COR-L47 (cell line): ENCODE measurements around the gene MSL2.
"Not testable (repeated sequence)": the region's sequence is repeated elsewhere in the genome, so short reads cannot be mapped to it uniquely, and the experiment has no call there.

ENCODE experiments used
- DNase-seq: peaks from one replicate; lab custom pipeline; 2025; lab: John Stamatoyannopoulos, UW

MSL2 gene

DNA sequence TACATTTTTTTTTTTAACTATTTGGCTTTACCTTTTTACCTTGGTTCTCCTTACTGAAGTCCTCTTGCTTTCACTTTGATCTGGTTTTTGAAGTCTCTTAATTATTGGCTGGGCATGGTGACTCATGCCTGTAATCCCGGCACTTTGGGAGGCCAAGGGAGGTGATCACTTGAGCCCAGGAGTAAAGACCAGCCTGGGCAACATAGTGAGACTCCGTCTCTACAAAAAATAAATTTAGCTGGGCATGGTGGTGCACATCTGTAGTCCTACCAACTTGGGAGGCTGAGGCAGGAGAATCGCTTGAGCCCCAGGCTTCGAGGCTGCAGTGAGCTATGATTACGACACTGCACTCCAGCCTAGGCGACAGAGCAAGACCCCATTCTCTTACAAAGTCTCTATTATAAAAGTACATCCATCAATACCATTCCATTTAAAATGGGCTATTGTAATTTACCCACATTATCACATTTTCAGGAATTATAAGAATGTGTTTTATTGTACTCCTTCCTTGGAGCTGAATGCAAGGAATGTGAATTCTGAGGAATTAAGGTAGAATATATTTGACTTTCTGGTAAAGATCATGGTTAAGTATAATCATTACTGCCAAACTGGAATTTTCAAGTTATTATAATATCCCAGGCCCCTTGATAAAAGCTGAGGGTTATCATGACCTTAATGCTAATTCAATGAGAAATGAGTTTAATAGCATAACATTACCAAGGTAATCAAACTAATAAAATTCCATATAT lies 49.0 kb downstream of the MSL2 start:
- DNase-seq: no peak

DNA sequence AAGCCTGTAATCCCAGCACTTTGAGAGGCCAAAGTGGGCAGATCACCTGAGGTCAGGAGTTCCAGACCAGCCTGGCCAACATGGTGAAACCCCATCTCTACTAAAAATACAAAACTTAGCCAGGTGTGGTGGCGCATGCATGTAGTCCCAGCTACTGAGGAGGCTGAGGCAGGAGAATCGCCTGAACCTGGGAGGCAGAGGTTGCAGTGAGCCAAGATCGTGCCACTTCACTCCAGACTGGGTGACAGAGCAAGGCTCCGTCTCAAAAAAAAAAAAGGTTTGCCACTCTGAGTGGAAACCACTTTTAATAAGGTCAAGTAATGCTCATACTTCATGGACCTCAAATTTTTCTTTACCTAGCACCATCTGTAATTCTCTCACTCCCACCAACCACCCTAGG lies 51.7 kb downstream of the MSL2 start:
- DNase-seq: not testable (repeated sequence)

DNA sequence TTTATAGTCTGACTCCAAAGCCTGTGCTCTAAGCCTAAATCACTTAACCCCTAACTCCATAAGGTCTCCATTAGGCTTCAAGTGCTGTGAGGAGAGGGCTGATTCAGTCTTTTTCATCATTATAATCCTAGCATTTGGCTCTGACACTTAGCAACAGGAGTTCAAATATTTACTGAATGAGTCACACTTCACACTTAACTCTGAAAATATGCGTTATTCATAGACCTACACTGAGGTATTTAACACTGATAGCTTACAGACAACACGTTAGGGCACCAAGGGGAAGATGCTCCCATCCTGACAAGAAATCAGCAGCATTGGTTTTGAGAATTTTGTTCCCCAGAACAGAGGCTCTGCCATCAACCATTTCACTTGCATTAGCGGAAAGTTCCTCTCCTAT lies 53.5 kb downstream of the MSL2 start:
- DNase-seq: no peak

DNA sequence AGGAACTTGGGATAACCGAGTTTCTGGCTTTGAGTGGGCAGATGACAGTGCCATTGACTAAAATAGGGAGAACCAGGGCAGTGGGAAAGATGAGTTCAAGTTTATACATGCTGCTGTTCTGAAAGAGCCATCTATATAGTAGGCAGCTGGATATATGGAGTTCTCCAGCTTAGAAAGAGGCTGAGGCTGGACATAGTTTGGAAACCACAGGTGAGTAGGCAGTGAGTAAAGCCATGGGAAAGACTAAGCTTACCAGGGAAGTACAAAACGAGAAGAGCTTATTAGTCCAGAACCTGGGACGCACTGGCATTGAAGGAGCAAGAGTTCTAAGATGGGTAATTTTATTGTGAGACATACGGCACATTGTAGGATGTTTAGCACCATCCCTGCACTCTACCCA lies 54.2 kb downstream of the MSL2 start:
- DNase-seq: no peak

DNA sequence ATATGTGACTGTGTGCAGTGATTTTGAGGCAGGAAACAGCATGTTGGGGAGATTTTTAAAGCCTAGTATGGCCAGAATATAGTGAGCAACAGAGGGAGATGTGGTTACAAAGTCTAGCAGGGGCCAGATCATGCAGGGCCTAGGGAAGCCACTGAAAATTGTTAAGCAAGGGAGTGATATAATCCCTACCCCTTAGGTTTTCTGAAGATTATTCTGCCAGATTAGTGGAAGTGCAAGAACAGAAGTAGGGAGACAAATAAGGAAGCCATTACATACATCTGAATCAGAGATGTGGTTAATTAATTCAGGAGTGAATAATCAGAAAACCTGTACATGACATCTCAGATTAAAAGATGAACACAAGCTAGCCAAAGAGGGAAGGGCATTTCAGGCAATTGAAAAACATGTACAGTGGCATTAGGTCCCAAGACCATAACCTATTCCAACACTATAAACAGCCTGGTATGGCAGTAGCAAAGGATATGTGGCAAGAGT lies 54.8 kb downstream of the MSL2 start:
- DNase-seq: no peak

DNA sequence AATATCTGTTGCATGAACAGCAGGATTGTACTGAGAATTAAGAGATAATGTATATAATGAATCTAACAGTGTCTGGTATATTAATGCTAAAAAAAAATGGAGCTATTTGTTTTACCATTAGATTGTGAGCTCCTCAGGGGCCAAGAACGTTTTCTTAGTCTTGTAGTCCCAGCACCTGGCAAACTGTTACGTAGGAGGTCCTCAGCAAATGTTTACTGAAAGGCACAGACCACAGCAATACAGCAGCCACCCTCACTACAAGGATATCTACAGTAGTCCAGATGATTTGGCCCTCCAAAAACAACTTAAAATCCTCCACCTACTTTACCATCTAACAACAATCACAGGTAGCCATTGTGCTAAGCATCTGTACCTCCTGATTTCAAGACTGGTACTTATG lies 59.7 kb downstream of the MSL2 start:
- no peak for DNase-seq

DNA sequence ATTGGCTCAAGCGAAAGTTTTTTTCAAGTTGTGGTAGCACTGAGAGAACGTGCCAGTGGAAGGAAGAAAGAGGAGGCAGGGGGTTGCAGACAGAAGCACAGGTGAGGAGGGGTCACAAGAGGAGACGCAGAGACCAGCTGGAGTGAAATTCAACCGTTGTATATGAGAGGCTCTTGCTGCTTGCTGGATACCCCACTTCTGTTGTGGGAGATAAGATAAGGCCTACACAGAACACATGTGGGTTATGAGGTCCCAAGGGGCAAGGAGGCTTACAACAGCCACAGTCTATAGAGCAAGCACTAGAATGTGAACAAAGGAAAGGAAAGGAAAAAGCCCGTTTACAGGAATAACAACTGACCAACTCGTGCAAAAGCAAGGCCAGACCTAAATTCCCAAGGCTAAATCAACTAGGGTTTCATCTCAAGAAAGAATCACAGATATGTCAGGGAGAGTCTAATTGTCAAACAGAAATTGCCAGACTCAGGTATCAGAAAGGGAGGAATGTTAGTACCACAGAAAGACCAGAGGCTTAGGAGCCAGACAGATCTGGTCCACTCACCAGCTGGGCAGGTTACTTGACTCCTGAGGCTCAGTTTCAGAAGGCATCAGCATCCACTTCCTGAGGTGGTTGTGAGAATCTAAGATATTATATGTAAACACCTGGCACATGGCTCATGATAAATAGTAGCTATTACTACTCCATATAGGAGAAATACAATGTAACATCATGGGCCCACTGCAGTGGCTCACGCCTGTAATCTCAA lies 60.9 kb downstream of the MSL2 start:
- DNase-seq: no peak

DNA sequence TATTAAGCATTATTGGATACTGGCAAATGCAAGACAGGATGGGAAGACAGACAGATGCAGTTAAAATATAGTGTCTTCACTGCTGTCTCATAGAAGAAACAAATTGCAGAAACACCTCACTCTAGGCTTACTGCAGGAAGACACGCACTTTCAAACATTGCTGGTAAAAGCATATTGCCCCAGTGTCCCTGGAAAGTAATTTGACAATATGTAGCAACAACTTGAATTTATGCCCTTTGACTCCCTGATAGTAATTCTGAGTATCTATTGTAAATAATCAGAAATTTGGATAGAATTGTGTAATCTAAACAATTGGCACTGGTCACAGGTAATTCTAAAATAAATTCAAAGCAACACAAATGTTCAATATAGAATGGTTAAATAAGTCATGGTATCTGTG lies 62.0 kb downstream of the MSL2 start:
- DNase-seq: no peak

DNA sequence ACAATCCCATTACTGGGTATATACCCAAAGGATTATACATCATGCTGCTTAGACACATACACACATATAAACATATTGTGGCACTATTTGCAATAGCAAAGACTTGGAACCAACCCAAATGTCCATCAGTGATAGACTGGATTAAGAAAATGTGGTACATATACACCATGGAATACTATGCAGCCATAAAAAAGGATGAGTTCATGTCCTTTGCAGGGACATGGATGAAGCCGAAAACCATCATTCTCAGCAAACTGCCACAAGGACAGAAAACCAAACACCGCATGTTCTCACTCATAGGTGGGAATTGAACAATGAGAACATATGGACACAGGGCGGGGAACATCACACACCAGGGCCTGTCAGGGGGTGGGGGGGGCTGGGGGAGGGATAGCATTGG lies 64.5 kb downstream of the MSL2 start:
- not testable (repeated sequence) for DNase-seq

DNA sequence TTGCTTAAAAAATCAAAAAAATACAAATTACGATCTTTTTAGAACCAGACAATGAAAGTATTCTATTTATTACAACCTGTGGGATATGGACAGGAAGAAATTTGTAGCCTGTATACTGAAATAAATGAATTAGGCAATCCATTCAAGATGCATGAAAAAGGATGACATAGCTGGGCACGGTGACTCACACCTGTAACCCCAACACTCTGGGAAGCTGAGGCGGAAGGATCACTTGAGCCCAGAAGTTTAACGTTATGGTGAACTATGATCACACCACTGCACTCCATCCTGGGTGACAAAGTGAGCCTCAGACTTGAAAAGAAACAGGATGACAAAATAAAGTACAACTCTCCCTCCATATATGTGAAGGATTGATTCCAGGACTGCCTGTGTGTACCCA lies 74.1 kb downstream of the MSL2 start:
- no peak for DNase-seq

DNA sequence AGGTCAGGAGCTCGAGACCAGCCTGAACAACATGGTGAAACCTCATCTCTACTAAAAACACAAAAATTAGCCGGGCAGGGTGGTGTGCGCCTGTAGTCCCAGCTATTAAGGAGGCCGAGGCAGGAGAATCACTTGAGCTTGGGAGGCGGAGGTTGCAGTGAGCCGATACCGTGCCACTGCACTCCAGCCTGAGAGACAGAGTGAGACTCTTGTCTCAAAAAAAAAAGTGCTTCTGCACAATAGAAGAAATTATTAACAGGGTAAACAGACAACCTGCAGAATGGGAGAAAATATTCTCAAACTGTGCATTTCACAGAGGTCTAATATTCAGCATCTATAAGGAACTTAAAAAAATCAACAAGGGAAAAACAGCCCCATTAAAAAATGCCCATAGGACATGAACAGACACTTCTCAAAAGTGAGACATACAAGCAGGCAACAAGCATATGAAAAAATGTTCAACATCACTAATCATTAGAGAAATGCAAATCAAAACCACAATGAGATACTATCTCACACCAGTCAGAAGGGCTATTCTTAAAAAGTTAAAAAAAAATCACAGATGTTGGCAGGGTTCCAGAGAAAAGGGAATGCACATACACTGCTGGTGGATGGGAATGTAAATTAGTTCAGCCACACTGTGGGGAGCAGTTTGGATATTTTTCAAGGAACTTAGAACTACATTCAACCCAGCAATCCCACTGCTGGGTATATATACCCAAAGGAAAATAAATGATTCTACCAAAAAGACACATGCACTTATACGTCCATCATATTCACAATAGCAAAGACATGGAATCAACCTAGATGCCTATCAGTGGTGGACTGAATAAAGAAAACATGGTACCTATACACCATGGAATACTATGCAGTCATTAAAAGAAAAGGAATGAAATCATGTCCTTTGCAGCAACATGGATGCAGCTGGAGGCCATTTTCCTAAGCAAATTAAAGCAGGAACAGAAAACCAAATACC lies 75.5 kb downstream of the MSL2 start:
- no peak for DNase-seq

DNA sequence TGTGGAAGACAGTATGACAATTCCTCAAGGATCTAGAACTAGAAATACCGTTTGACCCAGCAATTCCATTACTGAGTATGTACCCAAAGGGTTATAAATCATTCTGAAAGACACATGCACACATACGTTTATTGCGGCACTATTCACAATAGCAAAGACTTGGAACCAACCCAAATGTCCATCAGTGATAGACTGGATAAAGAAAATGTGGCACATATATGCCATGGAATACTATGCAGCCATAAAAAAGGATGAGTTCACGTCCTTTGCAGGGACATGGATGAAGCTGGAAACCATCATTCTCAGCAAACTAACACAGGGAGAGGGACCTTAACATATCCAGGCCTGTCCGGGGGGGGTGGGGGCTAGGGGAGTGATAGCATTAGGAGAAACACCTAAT lies 76.4 kb downstream of the MSL2 start:
- not testable (repeated sequence) for DNase-seq

DNA sequence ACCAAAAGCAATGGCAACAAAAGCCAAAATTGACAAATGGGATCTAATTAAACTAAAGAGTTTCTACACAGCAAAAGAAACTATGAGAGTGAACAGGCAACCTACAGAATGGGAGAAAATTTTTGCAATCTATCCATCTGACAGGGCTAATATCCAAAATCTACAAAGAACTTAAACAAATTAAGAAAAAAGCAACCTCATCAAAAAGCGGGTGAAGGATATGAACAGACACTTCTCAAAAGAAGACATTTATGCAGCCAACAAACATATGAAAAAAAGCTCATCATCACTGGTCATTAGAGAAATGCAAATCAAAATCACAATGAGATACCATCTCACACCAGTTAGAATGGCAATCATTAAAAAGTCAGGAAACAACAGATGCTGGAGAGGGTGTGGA lies 76.8 kb downstream of the MSL2 start:
- DNase-seq: not testable (repeated sequence)

DNA sequence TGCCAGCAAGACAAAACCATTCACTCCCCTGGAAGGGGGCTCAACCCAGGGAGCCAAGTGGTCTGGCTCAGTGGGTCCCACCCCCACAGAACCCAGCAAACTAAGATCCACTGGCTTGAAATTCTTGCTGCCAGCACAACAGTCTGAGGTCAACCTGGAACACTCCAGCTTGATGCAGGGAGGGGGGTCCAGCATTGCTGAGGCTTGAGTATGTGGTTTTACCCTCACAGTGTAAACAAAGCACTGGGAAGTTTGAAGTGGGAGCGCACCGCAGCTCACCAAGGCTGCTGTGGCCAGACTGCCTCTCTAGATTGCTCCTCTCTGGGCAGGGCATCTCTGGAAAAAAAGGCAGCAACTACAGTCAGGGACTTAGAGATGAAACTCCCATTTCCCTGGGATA lies 81.7 kb downstream of the MSL2 start:
- DNase-seq: no peak

DNA sequence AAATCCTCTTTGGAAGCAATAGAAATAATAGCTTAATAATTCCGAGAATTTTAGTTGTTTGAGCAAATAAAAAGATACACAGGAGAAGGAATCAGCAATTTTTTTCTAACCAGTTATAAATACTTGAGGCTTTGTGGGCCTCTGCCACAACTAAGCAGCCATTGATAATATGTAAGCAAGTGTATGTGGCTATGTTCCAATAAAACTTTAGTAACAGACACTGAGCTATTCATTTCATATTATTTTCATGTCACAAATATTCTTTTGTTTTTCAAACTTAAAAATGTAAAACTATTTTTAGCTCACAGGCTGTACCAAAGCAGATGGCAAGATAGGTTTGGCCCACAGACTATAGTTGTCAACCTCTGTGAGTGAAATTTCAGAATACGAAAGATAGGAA lies 85.7 kb downstream of the MSL2 start:
- DNase-seq: no peak

DNA sequence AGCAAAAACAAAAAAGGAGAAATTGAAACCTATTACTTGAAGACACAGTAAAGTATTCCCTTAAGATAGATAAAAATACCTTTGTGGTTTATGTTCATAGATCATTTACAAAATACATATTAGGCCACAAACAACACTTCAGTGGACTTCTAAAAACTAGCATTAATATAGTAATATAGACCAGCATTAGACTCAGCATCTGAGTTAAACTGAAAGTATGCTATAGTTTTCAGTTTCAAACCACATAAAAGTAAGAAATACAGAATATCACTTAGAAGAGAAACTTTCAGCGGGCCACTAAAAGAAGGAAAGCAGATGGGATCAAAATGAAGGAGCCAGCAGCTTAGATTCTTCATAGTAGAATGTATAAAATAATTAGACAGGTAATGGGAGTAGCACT lies 86.6 kb downstream of the MSL2 start:
- DNase-seq: no peak

DNA sequence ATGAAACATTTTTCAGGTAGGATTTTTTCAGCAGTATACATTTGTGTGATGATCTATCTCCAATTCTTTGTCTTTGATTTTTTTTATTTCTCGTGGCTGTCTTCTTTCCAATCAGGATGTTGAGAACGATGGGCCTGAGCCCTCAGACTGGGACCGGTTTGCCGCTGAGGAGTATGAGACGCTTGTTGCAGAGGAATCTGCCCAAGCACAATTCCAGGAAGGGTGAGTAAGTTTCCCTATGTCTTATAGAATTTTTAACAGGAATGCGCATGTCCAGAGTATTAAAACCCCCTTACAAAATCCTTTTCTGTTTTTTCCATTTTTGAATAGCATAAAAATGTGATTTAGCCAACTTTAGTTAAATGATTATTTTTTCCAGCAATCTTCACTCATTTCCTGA lies 90.0 kb downstream of the MSL2 start:
- no peak for DNase-seq

DNA sequence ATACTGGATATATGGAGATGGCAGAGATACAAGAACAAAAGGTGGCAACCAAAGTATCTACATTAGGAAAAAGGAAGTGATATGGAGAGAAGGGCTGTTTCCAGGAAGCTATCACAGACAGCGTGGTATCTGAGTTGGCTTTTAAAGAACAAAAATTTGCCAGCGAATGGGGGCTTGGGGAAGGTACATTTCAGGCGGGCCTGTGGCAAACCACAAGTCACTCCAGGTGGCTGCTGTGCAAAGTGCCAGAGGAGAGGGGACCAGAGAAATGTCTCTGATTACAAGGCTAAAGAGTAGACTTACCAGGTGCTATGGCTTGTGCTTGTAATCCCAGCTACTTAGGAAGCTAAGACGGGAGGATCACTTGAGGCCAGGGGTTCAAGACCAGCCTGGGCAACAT lies 91.1 kb downstream of the MSL2 start:
- no peak for DNase-seq
